ENCODE results near the gene SLITRK3.

Gene SLITRK3

GRCh38 chr3:165196577-165197480 lies 645 bp upstream of the SLITRK3 start:
- no peak overlapping the region for H3K27ac ChIP-seq
- no peak for TF ChIP-seq CTCF (IDR thresholded peaks at IDR 0.05)
- TF ChIP-seq ZFX (IDR thresholded peaks at IDR 0.05; ENCODE audit: borderline replicate concordance), result no peak

GRCh38 chr3:165195241-165195639 lies 944 bp downstream of the SLITRK3 start:
- H3K27ac ChIP-seq, result no peak overlapping the region
- TF ChIP-seq CTCF (IDR thresholded peaks at IDR 0.05), result no peak
- TF ChIP-seq ZFX (IDR thresholded peaks at IDR 0.05; ENCODE audit: borderline replicate concordance), result no peak

- TF ChIP-seq CTCF (IDR thresholded peaks at IDR 0.05), result no peak
- H3K27ac ChIP-seq, result no peak overlapping the region
These were observed 1.5 kb downstream of the SLITRK3 start for GRCh38 chr3:165194511-165195240.

- TF ChIP-seq CTCF (IDR thresholded peaks at IDR 0.05) (no peak), ZFX (IDR thresholded peaks at IDR 0.05; ENCODE audit: borderline replicate concordance) (no peak)
- H3K27ac ChIP-seq, result no peak overlapping the region
These were observed 2.6 kb downstream of the SLITRK3 start for GRCh38 chr3:165193366-165194254.

GRCh38 chr3:165192610-165193192 lies 3.5 kb downstream of the SLITRK3 start:
- no peak overlapping the region for H3K27ac ChIP-seq
- TF ChIP-seq ZFX (IDR thresholded peaks at IDR 0.05; ENCODE audit: borderline replicate concordance), result no peak
- TF ChIP-seq CTCF (IDR thresholded peaks at IDR 0.05), result no peak

GRCh38 chr3:165191491-165191890 lies 4.7 kb downstream of the SLITRK3 start:
- H3K27ac ChIP-seq, result no peak overlapping the region
- TF ChIP-seq ZFX (IDR thresholded peaks at IDR 0.05; ENCODE audit: borderline replicate concordance) (no peak), CTCF (IDR thresholded peaks at IDR 0.05) (no peak)

All from 22Rv1 (cell line).